HEK293 (cell line): ENCODE results near the gene MICU1.

Experiments used
- CTCF ChIA-PET: fragments of 350-600 bp; formaldehyde crosslinking; extraction: SDS; loops from one replicate; lab custom pipeline; 2021; ENCODE audit warnings: antibody characterized with exemption; lab: Yijun Ruan, JAX
- POLR2A ChIA-PET: fragments of 300-600 bp; formaldehyde crosslinking; extraction: SDS; loops from one replicate; lab custom pipeline; 2020; ENCODE audit warnings: antibody characterized with exemption, inconsistent platforms; lab: Yijun Ruan, JAX
- H3K27ac ChIP-seq: fragments of 200-500 bp; sonication (Bioruptor generic); 2 replicates; pipeline ENCODE4 v1.5.1; 2014; ENCODE audit warnings: low read depth, low read length, control low read depth, inconsistent platforms; ENCODE audit errors: extremely low read depth
- H3K36me3 ChIP-seq, 2 experiments: fragments of 200-500 bp in 1 of 2; sonication (Bioruptor generic) in 1 of 2; 1 replicate in 1 of 2; 2 replicates in 1 of 2; pipeline ENCODE4 v1.5.1; 2014 to 2017; ENCODE audit warnings: inconsistent platforms in 2 of 2, low read length in 2 of 2; ENCODE audit not compliant: control insufficient read depth in 2 of 2, insufficient read depth in 1 of 2
- H3K4me1 ChIP-seq: fragments of 200-500 bp; sonication (Bioruptor generic); 2 replicates; pipeline ENCODE4 v1.5.1; 2014; ENCODE audit warnings: mild to moderate bottlenecking, low read length, inconsistent platforms; ENCODE audit not compliant: control insufficient read depth, insufficient read depth
- H3K4me3 ChIP-seq: 2 replicates; pipeline ENCODE4 v1.5.1; 2011; ENCODE audit warnings: low read depth, mild to moderate bottlenecking, control low read depth, low read length, moderate library complexity
- H3K9me3 ChIP-seq: fragments of 200-500 bp; sonication (Bioruptor generic); 2 replicates; pipeline ENCODE4 v1.5.1; 2014; ENCODE audit warnings: low read depth, low read length, inconsistent platforms; ENCODE audit not compliant: control insufficient read depth, insufficient read depth
- EGR2 ChIP-seq: fragments of 450-650 bp; formaldehyde crosslinking; IDR thresholded peaks from 2 replicates; pipeline ENCODE4 v1.5.1; 2016; ENCODE audit warnings: low read depth, missing biosample characterization, missing genetic modification characterization
- RBAK ChIP-seq: fragments of 450-650 bp; formaldehyde crosslinking; IDR thresholded peaks from 2 replicates; pipeline ENCODE4 v1.5.1; 2016; ENCODE audit warnings: missing biosample characterization, missing genetic modification characterization
- SCRT1 ChIP-seq: fragments of 450-650 bp; formaldehyde crosslinking; IDR thresholded peaks from 2 replicates; pipeline ENCODE4 v1.5.1; 2016; ENCODE audit warnings: missing biosample characterization, missing genetic modification characterization, borderline replicate concordance
- SETDB1 ChIP-seq: IDR thresholded peaks from one replicate; pipeline ENCODE4 v1.6.1; 2017; ENCODE audit warnings: mild to moderate bottlenecking, low read length, moderate library complexity, mixed read lengths; ENCODE audit not compliant: insufficient read length
- SP3 ChIP-seq: fragments of 450-650 bp; formaldehyde crosslinking; IDR thresholded peaks from 2 replicates; pipeline ENCODE4 v1.5.1; 2016; ENCODE audit warnings: missing biosample characterization, missing genetic modification characterization
- YY2 ChIP-seq: fragments of 450-650 bp; formaldehyde crosslinking; IDR thresholded peaks from 2 replicates; pipeline ENCODE4 v1.5.1; 2016; ENCODE audit warnings: missing biosample characterization, missing genetic modification characterization
- ZBTB17 ChIP-seq: fragments of 450-650 bp; formaldehyde crosslinking; IDR thresholded peaks from 2 replicates; pipeline ENCODE4 v1.5.1; 2016; ENCODE audit warnings: missing biosample characterization, missing genetic modification characterization
- ZBTB26 ChIP-seq: fragments of 450-650 bp; formaldehyde crosslinking; optimal IDR thresholded peaks from 2 replicates; pipeline ENCODE3; 2016; ENCODE audit warnings: missing biosample characterization, mild to moderate bottlenecking, missing genetic modification characterization
- ZFP69B ChIP-seq: fragments of 450-650 bp; formaldehyde crosslinking; IDR thresholded peaks from 2 replicates; pipeline ENCODE4 v1.5.1; 2016; ENCODE audit warnings: missing biosample characterization, missing genetic modification characterization
- ZNF174 ChIP-seq: fragments of 450-650 bp; formaldehyde crosslinking; IDR thresholded peaks from 2 replicates; pipeline ENCODE4 v1.5.0; 2017; ENCODE audit warnings: missing biosample characterization, mild to moderate bottlenecking, missing genetic modification characterization
- ZNF280C ChIP-seq: fragments of 450-650 bp; formaldehyde crosslinking; IDR thresholded peaks from 2 replicates; pipeline ENCODE4 v1.5.1; 2016; ENCODE audit warnings: missing biosample characterization, missing genetic modification characterization
- ZNF324 ChIP-seq: fragments of 450-650 bp; formaldehyde crosslinking; IDR thresholded peaks from 2 replicates; pipeline ENCODE4 v1.5.1; 2016; ENCODE audit warnings: missing biosample characterization, missing genetic modification characterization
- ZNF366 ChIP-seq: fragments of 450-650 bp; formaldehyde crosslinking; conservative IDR thresholded peaks from 2 replicates; pipeline ENCODE4 v1.5.1; 2016; ENCODE audit warnings: missing biosample characterization, missing genetic modification characterization
- ZNF473 ChIP-seq: fragments of 450-650 bp; formaldehyde crosslinking; IDR thresholded peaks from 2 replicates; pipeline ENCODE4 v1.5.1; 2017; ENCODE audit warnings: missing biosample characterization, missing genetic modification characterization
- ZNF549 ChIP-seq: fragments of 450-650 bp; IDR thresholded peaks from 2 replicates; pipeline ENCODE4 v1.5.1; 2018; ENCODE audit warnings: missing biosample characterization, missing genetic modification characterization, mild to moderate bottlenecking, inconsistent platforms, moderate library complexity
- ZNF561 ChIP-seq: fragments of 450-650 bp; IDR thresholded peaks from 2 replicates; pipeline ENCODE4 v1.5.1; 2018; ENCODE audit warnings: missing biosample characterization, missing genetic modification characterization, borderline replicate concordance
- ZNF571 ChIP-seq: fragments of 450-650 bp; formaldehyde crosslinking; IDR thresholded peaks from 2 replicates; pipeline ENCODE4 v1.5.0; 2017; ENCODE audit warnings: missing biosample characterization, missing genetic modification characterization
- ZNF610 ChIP-seq: fragments of 450-650 bp; formaldehyde crosslinking; IDR thresholded peaks from 2 replicates; pipeline ENCODE4 v1.5.1; 2016; ENCODE audit warnings: missing biosample characterization, missing genetic modification characterization, borderline replicate concordance
- ZNF626 ChIP-seq: fragments of 450-650 bp; sonication (Bioruptor Pico); formaldehyde crosslinking; IDR thresholded peaks from 2 replicates; pipeline ENCODE4 v1.5.1; 2018; ENCODE audit warnings: missing biosample characterization, missing genetic modification characterization, inconsistent platforms
- ZNF664 ChIP-seq: fragments of 450-650 bp; formaldehyde crosslinking; IDR thresholded peaks from 2 replicates; pipeline ENCODE4 v1.5.1; 2016; ENCODE audit warnings: missing biosample characterization, missing genetic modification characterization
- ZNF677 ChIP-seq: fragments of 450-650 bp; IDR thresholded peaks from 2 replicates; pipeline ENCODE4 v1.5.0; 2018; ENCODE audit warnings: missing biosample characterization, mild to moderate bottlenecking, missing genetic modification characterization, moderate library complexity
- ZSCAN4 ChIP-seq: fragments of 450-650 bp; formaldehyde crosslinking; IDR thresholded peaks from 2 replicates; pipeline ENCODE4 v1.5.1; 2017; ENCODE audit warnings: missing biosample characterization, missing genetic modification characterization
- TF ChIP-seq, protein P1 (sequence below): fragments of 450-650 bp; formaldehyde crosslinking; IDR thresholded peaks from 2 replicates; pipeline ENCODE4 v1.5.1; 2016; ENCODE audit warnings: missing biosample characterization, missing genetic modification characterization
- TF ChIP-seq, protein P2 (sequence below): fragments of 450-650 bp; formaldehyde crosslinking; IDR thresholded peaks from 2 replicates; pipeline ENCODE4 v1.5.1; 2016; ENCODE audit warnings: missing biosample characterization, missing genetic modification characterization
- TF ChIP-seq, protein P3 (sequence below): sonication (generic); formaldehyde crosslinking; IDR thresholded peaks from 2 replicates; pipeline ENCODE4 v1.8.1; 2022; ENCODE audit warnings: mild to moderate bottlenecking, moderate library complexity, missing genetic modification reagents
- TF ChIP-seq, protein P4 (sequence below): fragments of 450-650 bp; formaldehyde crosslinking; IDR thresholded peaks from 2 replicates; pipeline ENCODE4 v1.5.1; 2016; ENCODE audit warnings: missing biosample characterization, missing genetic modification characterization, borderline replicate concordance

MICU1 gene

GRCh38 chr10:72625608-72626443 lies at the start of gene MICU1:
Gene MICU1, minus strand, starts transcription at chr10:72626079. Its CDS starts 59,286 bp downstream, at chr10:72566793.
- CTCF ChIA-PET, result interaction anchor here (0.6 to 0.7 kb wide), 2 partner anchors 18 to 232 kb away, joined by 3 read pairs; no protein-coding TSS in a partner anchor
- H3K36me3 ChIP-seq, result no peaks in the 10 kb centered on the region; a peak in 1 of 3 replicates
- H3K27ac ChIP-seq, result peak within 1 kb of the TSS; percentile 77
- H3K4me3 ChIP-seq, result peak within 1 kb of the TSS; percentile 70
- peaks cover 5% of the 10 kb centered on the region; the same call in 1 of the 2 replicates for H3K4me1 ChIP-seq
- no peaks in the 10 kb centered on the region for H3K9me3 ChIP-seq
- POLR2A ChIA-PET, result interaction anchor here (0.6 to 3.8 kb wide), 14 partner anchors 9 to 471 kb away, joined by 3 to 22 read pairs (median 5); partner anchors contain the start of genes MCU and P4HA1
- peak; percentile 98 for TF ChIP-seq EGR2 (tag by site-specific recombination)
- TF ChIP-seq, protein P1, sequence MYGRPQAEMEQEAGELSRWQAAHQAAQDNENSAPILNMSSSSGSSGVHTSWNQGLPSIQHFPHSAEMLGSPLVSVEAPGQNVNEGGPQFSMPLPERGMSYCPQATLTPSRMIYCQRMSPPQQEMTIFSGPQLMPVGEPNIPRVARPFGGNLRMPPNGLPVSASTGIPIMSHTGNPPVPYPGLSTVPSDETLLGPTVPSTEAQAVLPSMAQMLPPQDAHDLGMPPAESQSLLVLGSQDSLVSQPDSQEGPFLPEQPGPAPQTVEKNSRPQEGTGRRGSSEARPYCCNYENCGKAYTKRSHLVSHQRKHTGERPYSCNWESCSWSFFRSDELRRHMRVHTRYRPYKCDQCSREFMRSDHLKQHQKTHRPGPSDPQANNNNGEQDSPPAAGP, result peak; percentile 64; the same call in 1 of the 2 replicates
- TF ChIP-seq ZNF366, result peak; percentile 65; the same call in 1 of the 2 replicates
- TF ChIP-seq, protein P2, sequence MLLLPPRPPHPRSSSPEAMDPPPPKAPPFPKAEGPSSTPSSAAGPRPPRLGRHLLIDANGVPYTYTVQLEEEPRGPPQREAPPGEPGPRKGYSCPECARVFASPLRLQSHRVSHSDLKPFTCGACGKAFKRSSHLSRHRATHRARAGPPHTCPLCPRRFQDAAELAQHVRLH (tag by site-specific recombination), result peak; percentile 20; the same call in 1 of the 2 replicates
- no peak for TF ChIP-seq YY2 (tag by site-specific recombination)
- TF ChIP-seq SP3, result peak; percentile 99
- no peak for TF ChIP-seq ZNF174 (tag by site-specific recombination)
- TF ChIP-seq, protein P3, sequence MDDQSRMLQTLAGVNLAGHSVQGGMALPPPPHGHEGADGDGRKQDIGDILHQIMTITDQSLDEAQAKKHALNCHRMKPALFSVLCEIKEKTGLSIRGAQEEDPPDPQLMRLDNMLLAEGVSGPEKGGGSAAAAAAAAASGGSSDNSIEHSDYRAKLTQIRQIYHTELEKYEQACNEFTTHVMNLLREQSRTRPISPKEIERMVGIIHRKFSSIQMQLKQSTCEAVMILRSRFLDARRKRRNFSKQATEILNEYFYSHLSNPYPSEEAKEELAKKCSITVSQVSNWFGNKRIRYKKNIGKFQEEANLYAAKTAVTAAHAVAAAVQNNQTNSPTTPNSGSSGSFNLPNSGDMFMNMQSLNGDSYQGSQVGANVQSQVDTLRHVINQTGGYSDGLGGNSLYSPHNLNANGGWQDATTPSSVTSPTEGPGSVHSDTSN, result no peak
- peak; percentile 45; the same call in 1 of the 2 replicates for TF ChIP-seq ZNF561 (tag by site-specific recombination)
- peak; percentile 33 for TF ChIP-seq ZBTB26 (tag by site-specific recombination)
- no peak for TF ChIP-seq RBAK
- TF ChIP-seq ZNF324 (tag by site-specific recombination), result peak; percentile 62
- TF ChIP-seq ZNF473 (tag by site-specific recombination), result no peak
- TF ChIP-seq ZNF610 (tag by site-specific recombination), result no peak
- TF ChIP-seq, protein P4, sequence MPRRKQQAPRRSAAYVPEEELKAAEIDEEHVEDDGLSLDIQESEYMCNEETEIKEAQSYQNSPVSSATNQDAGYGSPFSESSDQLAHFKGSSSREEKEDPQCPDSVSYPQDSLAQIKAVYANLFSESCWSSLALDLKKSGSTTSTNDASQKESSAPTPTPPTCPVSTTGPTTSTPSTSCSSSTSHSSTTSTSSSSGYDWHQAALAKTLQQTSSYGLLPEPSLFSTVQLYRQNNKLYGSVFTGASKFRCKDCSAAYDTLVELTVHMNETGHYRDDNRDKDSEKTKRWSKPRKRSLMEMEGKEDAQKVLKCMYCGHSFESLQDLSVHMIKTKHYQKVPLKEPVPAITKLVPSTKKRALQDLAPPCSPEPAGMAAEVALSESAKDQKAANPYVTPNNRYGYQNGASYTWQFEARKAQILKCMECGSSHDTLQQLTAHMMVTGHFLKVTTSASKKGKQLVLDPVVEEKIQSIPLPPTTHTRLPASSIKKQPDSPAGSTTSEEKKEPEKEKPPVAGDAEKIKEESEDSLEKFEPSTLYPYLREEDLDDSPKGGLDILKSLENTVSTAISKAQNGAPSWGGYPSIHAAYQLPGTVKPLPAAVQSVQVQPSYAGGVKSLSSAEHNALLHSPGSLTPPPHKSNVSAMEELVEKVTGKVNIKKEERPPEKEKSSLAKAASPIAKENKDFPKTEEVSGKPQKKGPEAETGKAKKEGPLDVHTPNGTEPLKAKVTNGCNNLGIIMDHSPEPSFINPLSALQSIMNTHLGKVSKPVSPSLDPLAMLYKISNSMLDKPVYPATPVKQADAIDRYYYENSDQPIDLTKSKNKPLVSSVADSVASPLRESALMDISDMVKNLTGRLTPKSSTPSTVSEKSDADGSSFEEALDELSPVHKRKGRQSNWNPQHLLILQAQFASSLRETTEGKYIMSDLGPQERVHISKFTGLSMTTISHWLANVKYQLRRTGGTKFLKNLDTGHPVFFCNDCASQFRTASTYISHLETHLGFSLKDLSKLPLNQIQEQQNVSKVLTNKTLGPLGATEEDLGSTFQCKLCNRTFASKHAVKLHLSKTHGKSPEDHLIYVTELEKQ, result no peak; the same call in 1 of the 2 replicates
- no peak for TF ChIP-seq ZNF677
- TF ChIP-seq ZBTB17 (tag by site-specific recombination), result peak; percentile 77
- no peak for TF ChIP-seq ZNF549 (tag by site-specific recombination)
- peak; percentile 16 for TF ChIP-seq ZFP69B (tag by site-specific recombination)
- TF ChIP-seq ZNF571 (tag by site-specific recombination), result no peak
- no peak for TF ChIP-seq SCRT1 (tag by site-specific recombination)
- no peak for TF ChIP-seq ZNF664 (tag by site-specific recombination)
- TF ChIP-seq ZNF626 (tag by site-specific recombination), result no peak
- TF ChIP-seq ZSCAN4 (tag by site-specific recombination), result no peak
- no peak for TF ChIP-seq SETDB1
- no peak for TF ChIP-seq ZNF280C (tag by site-specific recombination)
